Measurements from ENCODE around the gene IL19. TPM values are rescaled to one million over a fixed set of nuclear protein-coding genes. Genes with fewer than 3 reads are reported as not detected.

Gene IL19
- total RNA-seq, 1 experiment from 2014 or later, result not detected

DNA sequence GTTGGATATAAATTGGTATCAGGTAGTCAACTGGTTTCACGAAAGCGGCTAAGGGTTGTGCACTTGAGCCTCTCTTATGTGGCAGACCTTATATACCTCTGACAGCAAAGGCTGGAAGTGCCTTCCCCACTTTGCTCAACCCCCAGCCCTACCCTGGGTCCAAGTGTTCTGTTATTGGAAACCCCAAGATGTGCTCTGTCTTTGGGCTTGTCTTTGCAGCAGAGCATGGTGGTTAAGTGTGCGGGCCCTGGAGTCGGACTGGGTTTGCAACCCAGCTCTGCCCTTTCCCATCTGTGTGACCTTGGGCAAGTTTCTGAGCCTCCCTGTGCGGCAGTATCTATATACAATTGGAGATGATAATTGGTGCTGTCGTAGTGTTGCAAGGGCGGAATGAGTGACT lies 12.9 kb downstream of the IL19 start:
- Histone ChIP-seq H4K8ac (replicated peaks; ENCODE audit: insufficient read length, low read depth, low read length) (no peak overlapping the region), H3T11ph (ENCODE audit: low read length) (no peak overlapping the region), H2BK5ac (ENCODE audit: insufficient read length, low read length) (no peak overlapping the region), H3K18ac (ENCODE audit: insufficient read length, low read depth, low read length) (no peak overlapping the region), H4K5ac (ENCODE audit: insufficient read length, low read depth, low read length) (no peak overlapping the region), H2BK15ac (ENCODE audit: low read depth, low read length) (no peak overlapping the region), H3K4me2 (ENCODE audit: insufficient read depth, insufficient read length, low read length) (no peak overlapping the region), H3K9ac (ENCODE audit: extremely low read depth, insufficient read length, low read length) (no peak overlapping the region), H3K79me1 (ENCODE audit: insufficient read depth, low read depth, low read length, poor library complexity, severe bottlenecking) (no peaks in the 10 kb centered on the region), H4K91ac (ENCODE audit: insufficient read length, low read depth, low read length) (no peak overlapping the region), H2BK20ac (ENCODE audit: low read depth, low read length, poor library complexity, severe bottlenecking) (no peak overlapping the region), H3K23ac (ENCODE audit: insufficient read length, low read depth, low read length) (no peak overlapping the region), H3K27me3 (ENCODE audit: insufficient read depth, low read length) (no peaks in the 10 kb centered on the region), H3K9me3 (ENCODE audit: control insufficient read depth, low read depth, low read length) (no peaks in the 10 kb centered on the region), H3K4me1 (ENCODE audit: insufficient read depth, low read length) (no peaks in the 10 kb centered on the region), H3K27ac (ENCODE audit: insufficient read length, low read depth, low read length) (no peak overlapping the region), H3K23me2 (ENCODE audit: insufficient read length, low read depth, low read length, poor library complexity, severe bottlenecking) (no peaks in the 10 kb centered on the region), H3K56ac (ENCODE audit: insufficient read length, low read depth, low read length) (no peak overlapping the region), H2BK120ac (ENCODE audit: low read depth, low read length, poor library complexity, severe bottlenecking) (no peak overlapping the region), H3K4ac (ENCODE audit: low read depth, low read length) (no peak overlapping the region), H2BK12ac (ENCODE audit: insufficient read length, low read depth, low read length) (no peak overlapping the region), H2AK5ac (ENCODE audit: insufficient read length, low read length) (no peak overlapping the region), H4K20me1 (ENCODE audit: control insufficient read depth, insufficient read depth, insufficient read length) (no peaks in the 10 kb centered on the region), H3K14ac (ENCODE audit: insufficient read depth, low read length) (no peak overlapping the region), H3K79me2 (ENCODE audit: insufficient read depth, low read length) (no peaks in the 10 kb centered on the region), H2AFZ (ENCODE audit: low read length) (no peak overlapping the region)
- WGBS (ENCODE audit: extremely low coverage, insufficient read length, low lambda C conversion rate), result no CpG with 5 or more reads among the region's 7 CpGs
- no peak overlapping the region for H3K4me3 Mint-ChIP-seq
- TF ChIP-seq, protein P1, sequence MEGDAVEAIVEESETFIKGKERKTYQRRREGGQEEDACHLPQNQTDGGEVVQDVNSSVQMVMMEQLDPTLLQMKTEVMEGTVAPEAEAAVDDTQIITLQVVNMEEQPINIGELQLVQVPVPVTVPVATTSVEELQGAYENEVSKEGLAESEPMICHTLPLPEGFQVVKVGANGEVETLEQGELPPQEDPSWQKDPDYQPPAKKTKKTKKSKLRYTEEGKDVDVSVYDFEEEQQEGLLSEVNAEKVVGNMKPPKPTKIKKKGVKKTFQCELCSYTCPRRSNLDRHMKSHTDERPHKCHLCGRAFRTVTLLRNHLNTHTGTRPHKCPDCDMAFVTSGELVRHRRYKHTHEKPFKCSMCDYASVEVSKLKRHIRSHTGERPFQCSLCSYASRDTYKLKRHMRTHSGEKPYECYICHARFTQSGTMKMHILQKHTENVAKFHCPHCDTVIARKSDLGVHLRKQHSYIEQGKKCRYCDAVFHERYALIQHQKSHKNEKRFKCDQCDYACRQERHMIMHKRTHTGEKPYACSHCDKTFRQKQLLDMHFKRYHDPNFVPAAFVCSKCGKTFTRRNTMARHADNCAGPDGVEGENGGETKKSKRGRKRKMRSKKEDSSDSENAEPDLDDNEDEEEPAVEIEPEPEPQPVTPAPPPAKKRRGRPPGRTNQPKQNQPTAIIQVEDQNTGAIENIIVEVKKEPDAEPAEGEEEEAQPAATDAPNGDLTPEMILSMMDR (conservative IDR thresholded peaks at IDR 0.05), result no peak
- H3K36me3 Mint-ChIP-seq (ENCODE audit: insufficient read depth in 1 of 3, low read depth in 3 of 3), result no peaks in the 10 kb centered on the region
- DNase-seq, result no peak
- peaks cover 19% of the 10 kb centered on the region for H3K27me3 Mint-ChIP-seq (ENCODE audit: low read depth)
- no peaks in the 10 kb centered on the region for H3K9me3 Mint-ChIP-seq
- H3K4me1 Mint-ChIP-seq, result peaks cover 6 to 14% of the 10 kb centered on the region in 2 experiments
- H3K27ac Mint-ChIP-seq, result no peak overlapping the region

All from H9 (cell line).